ENCODE data around the gene CRKL.

Gene CRKL

GRCh38 chr22:20949698-20950183, 32.5 kb downstream of the CRKL start:
- Histone ChIP-seq H3K36me3 (replicated peaks in 1 of 2; ENCODE audit: control insufficient read depth in 2 of 2, insufficient read depth in 2 of 2, low read length in 2 of 2) (peaks cover 28 to 94% of the 10 kb centered on the region in 2 donors), H4K91ac (ENCODE audit: low read depth, low read length, poor library complexity) (no peak overlapping the region), H3K4ac (ENCODE audit: low read length) (no peak overlapping the region), H2BK5ac (ENCODE audit: low read length) (no peak overlapping the region), H3K79me1 (ENCODE audit: low read depth, low read length) (peaks cover 2% of the 10 kb centered on the region), H2BK12ac (ENCODE audit: low read length) (no peak overlapping the region), H3K27ac (replicated peaks; ENCODE audit: low read length) (no peak overlapping the region), H3K4me2 (ENCODE audit: insufficient read depth, low read length, poor library complexity, severe bottlenecking) (no peak overlapping the region), H2BK120ac (ENCODE audit: low read depth, low read length) (no peak overlapping the region), H3K4me3 (ENCODE audit: low read length in 2 of 2) (no peak overlapping the region), H3K9ac (ENCODE audit: low read depth, low read length, poor library complexity) (no peak overlapping the region), H2AK5ac (ENCODE audit: low read depth, low read length) (no peak overlapping the region), H3K18ac (ENCODE audit: low read length) (no peak overlapping the region), H2BK15ac (ENCODE audit: low read length) (no peak overlapping the region), H3K4me1 (ENCODE audit: control insufficient read depth in 2 of 2, insufficient read depth in 1 of 2, low read depth in 1 of 2, low read length in 2 of 2) (no peaks in the 10 kb centered on the region), H3K23ac (ENCODE audit: low read depth, low read length, poor library complexity) (peak overlapping the region; percentile 6), H3K27me3 (ENCODE audit: control insufficient read depth in 3 of 3, insufficient read depth in 3 of 3, low read depth in 1 of 3, low read length in 3 of 3) (no peaks in the 10 kb centered on the region), H2AFZ (ENCODE audit: low read length) (no peak overlapping the region), H3K9me3 (replicated peaks in 1 of 2; ENCODE audit: control insufficient read depth in 2 of 2, insufficient read depth in 1 of 2, low read depth in 1 of 2, low read length in 2 of 2) (no peaks in the 10 kb centered on the region), H3K14ac (ENCODE audit: low read length) (no peak overlapping the region), H4K8ac (ENCODE audit: low read depth, low read length) (no peak overlapping the region)
- WGBS, 2 donors (ENCODE audit: extremely low coverage in 2 of 2, insufficient read length in 2 of 2, insufficient replicate concordance in 1 of 2): no CpG with 5 or more reads among the region's 13 CpGs
- no peak for DNase-seq (ENCODE audit: low spot score)

- Histone ChIP-seq H2AK5ac (ENCODE audit: low read depth, low read length) (no peak overlapping the region), H3K27me3 (ENCODE audit: control insufficient read depth in 3 of 3, insufficient read depth in 3 of 3, low read depth in 1 of 3, low read length in 3 of 3) (peaks cover 0 to 3% (median 0%) of the 10 kb centered on the region in 3 experiments), H3K4me1 (ENCODE audit: control insufficient read depth in 2 of 2, insufficient read depth in 1 of 2, low read depth in 1 of 2, low read length in 2 of 2) (peaks cover 0 to under 1% of the 10 kb centered on the region in 2 donors), H2BK12ac (ENCODE audit: low read length) (no peak overlapping the region), H3K4me3 (ENCODE audit: low read length in 2 of 2) (no peak overlapping the region), H3K79me1 (ENCODE audit: low read depth, low read length) (no peaks in the 10 kb centered on the region), H3K14ac (ENCODE audit: low read length) (no peak overlapping the region), H2AFZ (ENCODE audit: low read length) (no peak overlapping the region), H3K9ac (ENCODE audit: low read depth, low read length, poor library complexity) (no peak overlapping the region), H4K91ac (ENCODE audit: low read depth, low read length, poor library complexity) (no peak overlapping the region), H3K4ac (ENCODE audit: low read length) (no peak overlapping the region), H3K27ac (replicated peaks; ENCODE audit: low read length) (no peak overlapping the region), H2BK5ac (ENCODE audit: low read length) (no peak overlapping the region), H4K8ac (ENCODE audit: low read depth, low read length) (no peak overlapping the region), H3K9me3 (replicated peaks in 1 of 2; ENCODE audit: control insufficient read depth in 2 of 2, insufficient read depth in 1 of 2, low read depth in 1 of 2, low read length in 2 of 2) (no peaks in the 10 kb centered on the region), H3K4me2 (ENCODE audit: insufficient read depth, low read length, poor library complexity, severe bottlenecking) (no peak overlapping the region), H2BK15ac (ENCODE audit: low read length) (no peak overlapping the region), H2BK120ac (ENCODE audit: low read depth, low read length) (no peak overlapping the region), H3K18ac (ENCODE audit: low read length) (no peak overlapping the region), H3K36me3 (replicated peaks in 1 of 2; ENCODE audit: control insufficient read depth in 2 of 2, insufficient read depth in 2 of 2, low read length in 2 of 2) (peaks cover 25 to 83% of the 10 kb centered on the region in 2 donors), H3K23ac (ENCODE audit: low read depth, low read length, poor library complexity) (no peak overlapping the region)
- no CpG with 5 or more reads among the region's 10 CpGs for WGBS, 2 donors (ENCODE audit: extremely low coverage in 2 of 2, insufficient read length in 2 of 2, insufficient replicate concordance in 1 of 2)
- DNase-seq (ENCODE audit: low spot score): no peak
These were observed 34.1 kb downstream of the CRKL start for GRCh38 chr22:20951151-20951931.

GRCh38 chr22:20951932-20952380, 34.7 kb downstream of the CRKL start:
- no peak overlapping the region for H2BK5ac ChIP-seq (ENCODE audit: low read length)
- no peak overlapping the region for H3K27ac ChIP-seq (replicated peaks; ENCODE audit: low read length)
- H2AK5ac ChIP-seq (ENCODE audit: low read depth, low read length): no peak overlapping the region
- peaks cover 0 to 9% (median 4%) of the 10 kb centered on the region in 3 experiments for H3K27me3 ChIP-seq (ENCODE audit: control insufficient read depth in 3 of 3, insufficient read depth in 3 of 3, low read depth in 1 of 3, low read length in 3 of 3)
- no peak overlapping the region for H4K8ac ChIP-seq (ENCODE audit: low read depth, low read length)
- peaks cover 0 to 2% of the 10 kb centered on the region in 2 donors for H3K9me3 ChIP-seq (replicated peaks in 1 of 2; ENCODE audit: control insufficient read depth in 2 of 2, insufficient read depth in 1 of 2, low read depth in 1 of 2, low read length in 2 of 2)
- no peak overlapping the region for H2BK120ac ChIP-seq (ENCODE audit: low read depth, low read length)
- H3K4me1 ChIP-seq (ENCODE audit: control insufficient read depth in 2 of 2, insufficient read depth in 1 of 2, low read depth in 1 of 2, low read length in 2 of 2): peaks cover 0 to 6% of the 10 kb centered on the region in 2 donors
- H3K9ac ChIP-seq (ENCODE audit: low read depth, low read length, poor library complexity): no peak overlapping the region
- no peak overlapping the region for H3K23ac ChIP-seq (ENCODE audit: low read depth, low read length, poor library complexity)
- WGBS, 2 donors (ENCODE audit: extremely low coverage in 2 of 2, insufficient read length in 2 of 2, insufficient replicate concordance in 1 of 2): no CpG with 5 or more reads among the region's 8 CpGs
- no peak overlapping the region for H4K91ac ChIP-seq (ENCODE audit: low read depth, low read length, poor library complexity)
- peaks cover 23 to 76% of the 10 kb centered on the region in 2 donors for H3K36me3 ChIP-seq (replicated peaks in 1 of 2; ENCODE audit: control insufficient read depth in 2 of 2, insufficient read depth in 2 of 2, low read length in 2 of 2)
- no peak for DNase-seq (ENCODE audit: low spot score)
- H3K14ac ChIP-seq (ENCODE audit: low read length): no peak overlapping the region
- H3K18ac ChIP-seq (ENCODE audit: low read length): no peak overlapping the region
- no peak overlapping the region for H2BK15ac ChIP-seq (ENCODE audit: low read length)
- no peaks in the 10 kb centered on the region for H3K79me1 ChIP-seq (ENCODE audit: low read depth, low read length)
- no peak overlapping the region for H3K4me3 ChIP-seq (ENCODE audit: low read length in 2 of 2)
- H3K4me2 ChIP-seq (ENCODE audit: insufficient read depth, low read length, poor library complexity, severe bottlenecking): no peak overlapping the region
- no peak overlapping the region for H2AFZ ChIP-seq (ENCODE audit: low read length)
- no peak overlapping the region for H3K4ac ChIP-seq (ENCODE audit: low read length)
- H2BK12ac ChIP-seq (ENCODE audit: low read length): no peak overlapping the region

- no peak for DNase-seq (ENCODE audit: low spot score)
- no CpG with 5 or more reads among the region's 13 CpGs for WGBS, 2 donors (ENCODE audit: extremely low coverage in 2 of 2, insufficient read length in 2 of 2, insufficient replicate concordance in 1 of 2)
- Histone ChIP-seq H3K27ac (replicated peaks; ENCODE audit: low read length) (no peak overlapping the region), H3K79me1 (ENCODE audit: low read depth, low read length) (no peaks in the 10 kb centered on the region), H2AFZ (ENCODE audit: low read length) (no peak overlapping the region), H3K4me2 (ENCODE audit: insufficient read depth, low read length, poor library complexity, severe bottlenecking) (no peak overlapping the region), H2AK5ac (ENCODE audit: low read depth, low read length) (no peak overlapping the region), H3K4me3 (ENCODE audit: low read length in 2 of 2) (no peak overlapping the region), H3K9ac (ENCODE audit: low read depth, low read length, poor library complexity) (no peak overlapping the region), H2BK5ac (ENCODE audit: low read length) (no peak overlapping the region), H3K9me3 (replicated peaks in 1 of 2; ENCODE audit: control insufficient read depth in 2 of 2, insufficient read depth in 1 of 2, low read depth in 1 of 2, low read length in 2 of 2) (peaks cover 0 to 2% of the 10 kb centered on the region in 2 donors), H2BK15ac (ENCODE audit: low read length) (no peak overlapping the region), H3K27me3 (ENCODE audit: control insufficient read depth in 3 of 3, insufficient read depth in 3 of 3, low read depth in 1 of 3, low read length in 3 of 3) (peaks cover 0 to 16% (median 7%) of the 10 kb centered on the region in 3 experiments), H3K14ac (ENCODE audit: low read length) (no peak overlapping the region), H3K18ac (ENCODE audit: low read length) (no peak overlapping the region), H2BK120ac (ENCODE audit: low read depth, low read length) (no peak overlapping the region), H3K4me1 (ENCODE audit: control insufficient read depth in 2 of 2, insufficient read depth in 1 of 2, low read depth in 1 of 2, low read length in 2 of 2) (peaks cover 0 to 12% of the 10 kb centered on the region in 2 donors), H4K91ac (ENCODE audit: low read depth, low read length, poor library complexity) (no peak overlapping the region), H4K8ac (ENCODE audit: low read depth, low read length) (no peak overlapping the region), H2BK12ac (ENCODE audit: low read length) (no peak overlapping the region), H3K36me3 (replicated peaks in 1 of 2; ENCODE audit: control insufficient read depth in 2 of 2, insufficient read depth in 2 of 2, low read length in 2 of 2) (peaks cover 23 to 70% of the 10 kb centered on the region in 2 donors), H3K4ac (ENCODE audit: low read length) (no peak overlapping the region), H3K23ac (ENCODE audit: low read depth, low read length, poor library complexity) (peak overlapping the region; percentile 28)
These were observed 35.5 kb downstream of the CRKL start for GRCh38 chr22:20952544-20953341.
